Mesothelial cell of epicardium (in vitro differentiated cells): ENCODE measurements around the gene PEX26. TPM values are rescaled to one million over a fixed set of nuclear protein-coding genes. Genes with fewer than 3 reads are reported as not detected.
A peak's percentile ranks its signal among the peaks of the same experiment; 100 is the strongest.

Source experiments
- DNase-seq, 2 experiments: peaks; one replicate each; pipeline ENCODE4 v3.0.0; 2021; ENCODE audit warnings: low spot score in 2 of 2; ENCODE audit not compliant: unreplicated experiment in 2 of 2
- H3K27ac Mint-ChIP-seq: 2 replicates; pipeline ENCODE4 v1.8.0; 2021; ENCODE audit warnings: mixed read lengths
- H3K27me3 Mint-ChIP-seq: 2 replicates; pipeline ENCODE4 v1.8.0; 2021; ENCODE audit warnings: low read depth, mixed read lengths
- H3K36me3 Mint-ChIP-seq: 2 replicates; pipeline ENCODE4 v1.8.0; 2021; ENCODE audit warnings: mixed read lengths
- H3K4me1 Mint-ChIP-seq: 2 replicates; pipeline ENCODE4 v1.8.0; 2021; ENCODE audit warnings: mixed read lengths
- H3K4me3 Mint-ChIP-seq: 2 replicates; pipeline ENCODE4 v1.8.0; 2021; ENCODE audit warnings: mild to moderate bottlenecking, moderate library complexity, mixed read lengths
- H3K9me3 Mint-ChIP-seq: 2 replicates; pipeline ENCODE4 v1.8.0; 2021; ENCODE audit warnings: mixed read lengths
- total RNA-seq: library from RNA; stranded (reverse); gene quantifications from 3 replicates; pipeline ENCODE4 v1.2.1, GENCODE V29; 2021
- TF ChIP-seq, protein P1 (sequence below): fragments of 200-600 bp; sonication (generic); IDR thresholded peaks from one replicate; pipeline ENCODE4 v1.5.0; 2021; ENCODE audit warnings: antibody characterized with exemption; ENCODE audit not compliant: unreplicated experiment

Gene PEX26
- total RNA-seq, 1 donor from 2014 or later, result 38.3 TPM

DNA sequence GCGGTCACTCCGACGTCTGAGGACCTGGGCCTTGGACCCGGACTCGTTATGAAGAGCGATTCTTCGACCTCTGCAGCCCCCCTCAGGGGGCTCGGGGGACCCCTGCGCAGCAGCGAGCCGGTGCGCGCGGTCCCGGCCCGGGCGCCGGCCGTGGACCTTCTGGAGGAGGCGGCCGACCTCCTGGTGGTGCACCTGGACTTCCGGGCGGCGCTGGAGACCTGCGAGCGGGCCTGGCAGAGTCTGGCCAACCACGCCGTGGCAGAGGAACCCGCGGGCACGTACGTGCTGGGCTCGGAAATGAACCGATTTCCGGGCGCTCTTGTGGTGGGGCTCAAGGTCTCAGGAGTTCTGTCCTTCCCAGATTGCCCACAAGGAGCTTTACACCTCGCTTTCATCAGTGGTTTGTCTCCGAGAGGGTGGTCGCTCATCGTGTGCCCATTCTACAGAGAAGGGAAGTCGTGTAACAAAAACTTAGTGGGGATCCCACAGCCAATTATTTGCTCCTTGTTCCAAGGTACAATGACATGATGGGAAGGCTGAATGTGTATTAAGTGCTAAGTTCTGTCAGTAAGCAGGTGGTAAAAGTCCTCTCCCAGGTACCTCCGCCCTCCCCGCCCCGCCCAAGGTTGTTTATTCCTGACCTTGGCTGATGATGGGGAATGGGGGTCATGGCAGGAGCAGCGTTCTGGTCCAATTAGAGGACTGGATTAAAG, 695 bp downstream of the PEX26 start:
- H3K4me1 Mint-ChIP-seq, result peaks cover 24% of the 10 kb centered on the region
- TF ChIP-seq, protein P1, sequence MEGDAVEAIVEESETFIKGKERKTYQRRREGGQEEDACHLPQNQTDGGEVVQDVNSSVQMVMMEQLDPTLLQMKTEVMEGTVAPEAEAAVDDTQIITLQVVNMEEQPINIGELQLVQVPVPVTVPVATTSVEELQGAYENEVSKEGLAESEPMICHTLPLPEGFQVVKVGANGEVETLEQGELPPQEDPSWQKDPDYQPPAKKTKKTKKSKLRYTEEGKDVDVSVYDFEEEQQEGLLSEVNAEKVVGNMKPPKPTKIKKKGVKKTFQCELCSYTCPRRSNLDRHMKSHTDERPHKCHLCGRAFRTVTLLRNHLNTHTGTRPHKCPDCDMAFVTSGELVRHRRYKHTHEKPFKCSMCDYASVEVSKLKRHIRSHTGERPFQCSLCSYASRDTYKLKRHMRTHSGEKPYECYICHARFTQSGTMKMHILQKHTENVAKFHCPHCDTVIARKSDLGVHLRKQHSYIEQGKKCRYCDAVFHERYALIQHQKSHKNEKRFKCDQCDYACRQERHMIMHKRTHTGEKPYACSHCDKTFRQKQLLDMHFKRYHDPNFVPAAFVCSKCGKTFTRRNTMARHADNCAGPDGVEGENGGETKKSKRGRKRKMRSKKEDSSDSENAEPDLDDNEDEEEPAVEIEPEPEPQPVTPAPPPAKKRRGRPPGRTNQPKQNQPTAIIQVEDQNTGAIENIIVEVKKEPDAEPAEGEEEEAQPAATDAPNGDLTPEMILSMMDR, result peak; percentile 22
- peak overlapping the region; percentile 93 for H3K27ac Mint-ChIP-seq
- no peaks in the 10 kb centered on the region for H3K27me3 Mint-ChIP-seq
- H3K36me3 Mint-ChIP-seq, result peaks cover 29% of the 10 kb centered on the region
- peak overlapping the region; percentile 95 for H3K4me3 Mint-ChIP-seq
- no peak for DNase-seq
- peaks cover 4% of the 10 kb centered on the region for H3K9me3 Mint-ChIP-seq

DNA sequence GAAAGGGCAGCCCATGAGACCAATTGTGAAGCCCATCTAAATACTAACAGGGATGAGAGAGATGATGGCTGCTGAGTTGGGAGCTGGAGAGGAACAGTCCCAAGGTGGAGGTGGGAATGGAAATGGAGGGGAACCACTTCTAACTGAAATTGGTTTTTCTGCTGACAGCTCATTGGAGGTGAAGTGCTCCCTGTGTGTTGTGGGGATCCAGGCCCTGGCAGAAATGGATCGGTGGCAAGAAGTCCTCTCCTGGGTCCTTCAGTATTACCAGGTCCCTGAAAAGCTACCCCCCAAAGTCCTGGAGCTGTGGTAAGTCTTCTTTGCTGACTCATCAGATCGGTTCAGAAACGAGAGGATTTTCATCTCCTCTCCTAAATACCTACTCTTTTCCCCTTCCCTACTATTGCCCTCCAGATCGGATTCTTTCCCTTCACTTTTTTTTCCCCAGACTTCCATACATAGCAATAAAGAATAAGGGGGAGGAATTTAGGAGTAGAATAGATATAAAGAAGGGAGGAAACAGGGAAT, 2.0 kb downstream of the PEX26 start:
- no peak overlapping the region for H3K27ac Mint-ChIP-seq
- TF ChIP-seq, protein P1, result no peak
- H3K4me3 Mint-ChIP-seq, result peak overlapping the region; percentile 95
- no peaks in the 10 kb centered on the region for H3K27me3 Mint-ChIP-seq
- H3K4me1 Mint-ChIP-seq, result peaks cover 24% of the 10 kb centered on the region
- H3K9me3 Mint-ChIP-seq, result peaks cover 4% of the 10 kb centered on the region
- no peak for DNase-seq
- peaks cover 29% of the 10 kb centered on the region for H3K36me3 Mint-ChIP-seq

DNA sequence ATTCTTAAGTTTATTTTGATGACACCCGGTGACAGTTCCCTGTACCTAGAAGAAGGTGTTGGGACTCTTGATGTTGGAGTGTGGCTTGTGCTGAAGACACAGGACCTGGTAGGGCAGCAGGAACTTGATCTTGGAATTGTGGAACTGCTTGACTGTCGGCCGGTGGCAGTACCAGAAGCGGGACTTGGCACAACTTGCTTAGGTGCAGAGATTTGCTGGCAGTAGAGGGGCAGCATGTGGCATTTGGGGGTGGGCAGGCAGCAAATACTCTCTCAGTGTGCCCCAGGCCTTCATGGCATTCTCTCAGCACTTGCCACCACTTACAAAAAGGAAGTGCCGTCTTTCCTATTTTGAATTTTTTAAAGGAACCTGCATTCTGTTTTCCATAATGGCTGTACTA, 3.6 kb downstream of the PEX26 start:
- Mint-ChIP-seq H3K4me3 (no peak overlapping the region), H3K36me3 (peaks cover 35% of the 10 kb centered on the region), H3K27me3 (no peaks in the 10 kb centered on the region), H3K9me3 (peaks cover 4% of the 10 kb centered on the region), H3K27ac (no peak overlapping the region), H3K4me1 (peaks cover 20% of the 10 kb centered on the region)
- TF ChIP-seq, protein P1, result no peak
- DNase-seq, result no peak

DNA sequence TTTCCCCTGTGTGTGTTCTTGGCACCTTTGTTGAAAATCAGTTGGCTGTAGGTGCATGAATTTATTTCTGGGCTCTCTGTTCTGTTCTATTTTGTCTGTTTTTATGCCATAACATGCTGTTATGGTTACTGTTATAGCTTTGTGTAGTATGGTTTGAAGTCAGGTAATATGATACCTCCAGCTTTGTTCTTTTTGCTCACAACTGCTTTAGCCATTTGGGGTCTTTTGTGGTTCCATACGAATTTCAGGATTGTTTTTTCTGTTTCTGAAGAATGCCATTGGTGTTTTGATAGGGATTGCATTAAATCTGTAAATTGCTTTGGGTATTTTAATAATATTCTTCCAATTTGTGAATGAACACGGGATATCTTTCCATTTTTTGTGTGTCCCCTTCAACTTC, 4.7 kb downstream of the PEX26 start:
- DNase-seq, result no peak
- peaks cover 12% of the 10 kb centered on the region for H3K4me1 Mint-ChIP-seq
- TF ChIP-seq, protein P1, result no peak
- H3K27me3 Mint-ChIP-seq, result no peaks in the 10 kb centered on the region
- H3K27ac Mint-ChIP-seq, result no peak overlapping the region
- H3K9me3 Mint-ChIP-seq, result peaks cover 4% of the 10 kb centered on the region
- H3K4me3 Mint-ChIP-seq, result no peak overlapping the region
- peaks cover 38% of the 10 kb centered on the region for H3K36me3 Mint-ChIP-seq

DNA sequence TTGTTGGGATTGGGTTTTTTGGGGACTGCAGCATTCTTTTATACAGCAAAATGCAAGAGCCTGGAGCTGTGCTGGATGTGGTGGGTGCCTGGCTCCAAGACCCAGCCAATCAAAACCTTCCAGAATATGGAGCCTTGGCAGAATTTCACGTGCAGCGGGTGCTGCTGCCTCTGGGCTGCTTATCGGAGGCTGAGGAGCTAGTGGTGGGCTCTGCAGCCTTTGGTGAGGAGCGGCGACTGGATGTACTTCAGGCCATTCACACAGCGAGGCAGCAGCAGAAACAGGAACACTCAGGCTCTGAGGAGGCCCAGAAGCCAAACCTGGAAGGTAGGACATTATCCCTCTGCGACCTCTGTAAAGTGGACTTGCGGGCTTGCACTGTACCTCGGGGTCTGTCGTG, 5.6 kb downstream of the PEX26 start:
- Mint-ChIP-seq H3K27ac (no peak overlapping the region), H3K9me3 (peaks cover 4% of the 10 kb centered on the region), H3K4me1 (peaks cover 9% of the 10 kb centered on the region), H3K4me3 (no peak overlapping the region), H3K36me3 (peaks cover 40% of the 10 kb centered on the region), H3K27me3 (no peaks in the 10 kb centered on the region)
- TF ChIP-seq, protein P1, result no peak
- DNase-seq, result no peak
